ENCODE results near the gene PLPPR4. TPM values are rescaled to one million over a fixed set of nuclear protein-coding genes. Genes with fewer than 3 reads are reported as not detected.

The PLPPR4 gene
- total and polyA plus RNA-seq, 2 experiments from 2014 or later: 0.99 to 2.3 TPM

DNA sequence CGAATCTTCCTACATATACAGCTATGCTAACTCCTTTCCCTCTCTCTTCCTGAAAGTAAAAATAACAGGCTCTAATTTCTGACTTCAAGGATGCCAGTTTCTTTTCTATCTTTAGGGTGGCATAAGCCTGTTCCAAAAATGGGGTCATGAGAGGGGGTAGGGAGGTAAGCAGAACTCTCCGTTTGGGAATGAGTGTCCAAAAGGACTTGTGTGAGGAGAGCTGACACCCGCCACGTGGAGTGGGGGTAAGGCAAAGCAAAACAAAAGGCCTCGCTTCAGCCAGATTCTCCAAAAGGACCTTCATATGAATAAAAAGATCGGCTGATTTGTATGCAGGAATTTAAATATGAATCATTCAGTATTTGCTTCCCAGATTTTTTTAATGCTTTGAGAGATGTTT lies 28.6 kb downstream of the PLPPR4 start:
- peaks cover 7% of the 10 kb centered on the region for H3K4me1 ChIP-seq (ENCODE audit: insufficient read depth)
- H3K36me3 ChIP-seq (ENCODE audit: insufficient read depth): no peaks in the 10 kb centered on the region
- peaks cover 6% of the 10 kb centered on the region; the same call in 2 of the 3 replicates for H3K4me1 Mint-ChIP-seq
- H4K20me1 ChIP-seq (replicated peaks; ENCODE audit: insufficient read depth): no peaks in the 10 kb centered on the region
- TF ChIP-seq CTCF (conservative IDR thresholded peaks at IDR 0.05; ENCODE audit: low read depth in 2 of 2) (no peak), POLR2AphosphoS5 (IDR thresholded peaks at IDR 0.05; ENCODE audit: low read depth) (no peak), JUNB (IDR thresholded peaks at IDR 0.05; ENCODE audit: unreplicated experiment) (no peak), ZNF114 (CRISPR knock-in tag; IDR thresholded peaks at IDR 0.05) (no peak), EZH2phosphoT487 (IDR thresholded peaks at IDR 0.05; ENCODE audit: unreplicated experiment) (no peak), STAT1 (IDR thresholded peaks at IDR 0.05; ENCODE audit: unreplicated experiment) (no peak), EZH2 (IDR thresholded peaks at IDR 0.05; ENCODE audit: low read depth, unreplicated experiment) (no peak), NANOG (IDR thresholded peaks at IDR 0.05; ENCODE audit: borderline replicate concordance) (no peak), CREB1 (CRISPR knock-in tag; IDR thresholded peaks at IDR 0.05; ENCODE audit: low read depth) (no peak), ETS1 (IDR thresholded peaks at IDR 0.05) (no peak), ZNF331 (CRISPR knock-in tag; IDR thresholded peaks at IDR 0.05; ENCODE audit: low read depth) (no peak)
- TF ChIP-seq, protein P1, sequence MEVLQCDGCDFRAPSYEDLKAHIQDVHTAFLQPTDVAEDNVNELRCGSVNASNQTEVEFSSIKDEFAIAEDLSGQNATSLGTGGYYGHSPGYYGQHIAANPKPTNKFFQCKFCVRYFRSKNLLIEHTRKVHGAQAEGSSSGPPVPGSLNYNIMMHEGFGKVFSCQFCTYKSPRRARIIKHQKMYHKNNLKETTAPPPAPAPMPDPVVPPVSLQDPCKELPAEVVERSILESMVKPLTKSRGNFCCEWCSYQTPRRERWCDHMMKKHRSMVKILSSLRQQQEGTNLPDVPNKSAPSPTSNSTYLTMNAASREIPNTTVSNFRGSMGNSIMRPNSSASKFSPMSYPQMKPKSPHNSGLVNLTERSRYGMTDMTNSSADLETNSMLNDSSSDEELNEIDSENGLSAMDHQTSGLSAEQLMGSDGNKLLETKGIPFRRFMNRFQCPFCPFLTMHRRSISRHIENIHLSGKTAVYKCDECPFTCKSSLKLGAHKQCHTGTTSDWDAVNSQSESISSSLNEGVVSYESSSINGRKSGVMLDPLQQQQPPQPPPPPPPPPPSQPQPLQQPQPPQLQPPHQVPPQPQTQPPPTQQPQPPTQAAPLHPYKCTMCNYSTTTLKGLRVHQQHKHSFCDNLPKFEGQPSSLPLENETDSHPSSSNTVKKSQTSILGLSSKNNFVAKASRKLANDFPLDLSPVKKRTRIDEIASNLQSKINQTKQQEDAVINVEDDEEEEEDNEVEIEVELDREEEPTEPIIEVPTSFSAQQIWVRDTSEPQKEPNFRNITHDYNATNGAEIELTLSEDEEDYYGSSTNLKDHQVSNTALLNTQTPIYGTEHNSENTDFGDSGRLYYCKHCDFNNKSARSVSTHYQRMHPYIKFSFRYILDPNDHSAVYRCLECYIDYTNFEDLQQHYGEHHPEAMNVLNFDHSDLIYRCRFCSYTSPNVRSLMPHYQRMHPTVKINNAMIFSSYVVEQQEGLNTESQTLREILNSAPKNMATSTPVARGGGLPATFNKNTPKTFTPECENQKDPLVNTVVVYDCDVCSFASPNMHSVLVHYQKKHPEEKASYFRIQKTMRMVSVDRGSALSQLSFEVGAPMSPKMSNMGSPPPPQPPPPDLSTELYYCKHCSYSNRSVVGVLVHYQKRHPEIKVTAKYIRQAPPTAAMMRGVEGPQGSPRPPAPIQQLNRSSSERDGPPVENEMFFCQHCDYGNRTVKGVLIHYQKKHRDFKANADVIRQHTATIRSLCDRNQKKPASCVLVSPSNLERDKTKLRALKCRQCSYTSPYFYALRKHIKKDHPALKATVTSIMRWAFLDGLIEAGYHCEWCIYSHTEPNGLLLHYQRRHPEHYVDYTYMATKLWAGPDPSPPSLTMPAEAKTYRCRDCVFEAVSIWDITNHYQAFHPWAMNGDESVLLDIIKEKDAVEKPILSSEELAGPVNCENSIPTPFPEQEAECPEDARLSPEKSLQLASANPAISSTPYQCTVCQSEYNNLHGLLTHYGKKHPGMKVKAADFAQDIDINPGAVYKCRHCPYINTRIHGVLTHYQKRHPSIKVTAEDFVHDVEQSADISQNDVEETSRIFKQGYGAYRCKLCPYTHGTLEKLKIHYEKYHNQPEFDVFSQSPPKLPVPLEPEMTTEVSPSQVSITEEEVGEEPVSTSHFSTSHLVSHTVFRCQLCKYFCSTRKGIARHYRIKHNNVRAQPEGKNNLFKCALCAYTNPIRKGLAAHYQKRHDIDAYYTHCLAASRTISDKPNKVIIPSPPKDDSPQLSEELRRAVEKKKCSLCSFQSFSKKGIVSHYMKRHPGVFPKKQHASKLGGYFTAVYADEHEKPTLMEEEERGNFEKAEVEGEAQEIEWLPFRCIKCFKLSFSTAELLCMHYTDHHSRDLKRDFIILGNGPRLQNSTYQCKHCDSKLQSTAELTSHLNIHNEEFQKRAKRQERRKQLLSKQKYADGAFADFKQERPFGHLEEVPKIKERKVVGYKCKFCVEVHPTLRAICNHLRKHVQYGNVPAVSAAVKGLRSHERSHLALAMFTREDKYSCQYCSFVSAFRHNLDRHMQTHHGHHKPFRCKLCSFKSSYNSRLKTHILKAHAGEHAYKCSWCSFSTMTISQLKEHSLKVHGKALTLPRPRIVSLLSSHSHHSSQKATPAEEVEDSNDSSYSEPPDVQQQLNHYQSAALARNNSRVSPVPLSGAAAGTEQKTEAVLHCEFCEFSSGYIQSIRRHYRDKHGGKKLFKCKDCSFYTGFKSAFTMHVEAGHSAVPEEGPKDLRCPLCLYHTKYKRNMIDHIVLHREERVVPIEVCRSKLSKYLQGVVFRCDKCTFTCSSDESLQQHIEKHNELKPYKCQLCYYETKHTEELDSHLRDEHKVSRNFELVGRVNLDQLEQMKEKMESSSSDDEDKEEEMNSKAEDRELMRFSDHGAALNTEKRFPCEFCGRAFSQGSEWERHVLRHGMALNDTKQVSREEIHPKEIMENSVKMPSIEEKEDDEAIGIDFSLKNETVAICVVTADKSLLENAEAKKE (CRISPR knock-in tag; IDR thresholded peaks at IDR 0.05): no peak
- TF ChIP-seq, protein P2, sequence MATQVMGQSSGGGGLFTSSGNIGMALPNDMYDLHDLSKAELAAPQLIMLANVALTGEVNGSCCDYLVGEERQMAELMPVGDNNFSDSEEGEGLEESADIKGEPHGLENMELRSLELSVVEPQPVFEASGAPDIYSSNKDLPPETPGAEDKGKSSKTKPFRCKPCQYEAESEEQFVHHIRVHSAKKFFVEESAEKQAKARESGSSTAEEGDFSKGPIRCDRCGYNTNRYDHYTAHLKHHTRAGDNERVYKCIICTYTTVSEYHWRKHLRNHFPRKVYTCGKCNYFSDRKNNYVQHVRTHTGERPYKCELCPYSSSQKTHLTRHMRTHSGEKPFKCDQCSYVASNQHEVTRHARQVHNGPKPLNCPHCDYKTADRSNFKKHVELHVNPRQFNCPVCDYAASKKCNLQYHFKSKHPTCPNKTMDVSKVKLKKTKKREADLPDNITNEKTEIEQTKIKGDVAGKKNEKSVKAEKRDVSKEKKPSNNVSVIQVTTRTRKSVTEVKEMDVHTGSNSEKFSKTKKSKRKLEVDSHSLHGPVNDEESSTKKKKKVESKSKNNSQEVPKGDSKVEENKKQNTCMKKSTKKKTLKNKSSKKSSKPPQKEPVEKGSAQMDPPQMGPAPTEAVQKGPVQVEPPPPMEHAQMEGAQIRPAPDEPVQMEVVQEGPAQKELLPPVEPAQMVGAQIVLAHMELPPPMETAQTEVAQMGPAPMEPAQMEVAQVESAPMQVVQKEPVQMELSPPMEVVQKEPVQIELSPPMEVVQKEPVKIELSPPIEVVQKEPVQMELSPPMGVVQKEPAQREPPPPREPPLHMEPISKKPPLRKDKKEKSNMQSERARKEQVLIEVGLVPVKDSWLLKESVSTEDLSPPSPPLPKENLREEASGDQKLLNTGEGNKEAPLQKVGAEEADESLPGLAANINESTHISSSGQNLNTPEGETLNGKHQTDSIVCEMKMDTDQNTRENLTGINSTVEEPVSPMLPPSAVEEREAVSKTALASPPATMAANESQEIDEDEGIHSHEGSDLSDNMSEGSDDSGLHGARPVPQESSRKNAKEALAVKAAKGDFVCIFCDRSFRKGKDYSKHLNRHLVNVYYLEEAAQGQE (IDR thresholded peaks at IDR 0.05; ENCODE audit: unreplicated experiment): no peak
- peak overlapping the region; percentile 24; the same call in 1 of the 2 replicates for H3K27ac Mint-ChIP-seq
- no peak overlapping the region for H3K27ac ChIP-seq (ENCODE audit: low read depth)
- peak overlapping the region; percentile 60 for H3K4me2 ChIP-seq
- H3K9me2 ChIP-seq (ENCODE audit: insufficient read depth): no peaks in the 10 kb centered on the region
- H2AFZ ChIP-seq: peak overlapping the region; percentile 85
- ATAC-seq (no peak), DNase-seq (ENCODE audit: low spot score) (no peak)
- no peak overlapping the region for H3K4me3 Mint-ChIP-seq
- H3K9me3 Mint-ChIP-seq: peaks cover 7% of the 10 kb centered on the region; the same call in 2 of the 3 replicates
- H3K27me3 ChIP-seq (ENCODE audit: insufficient read depth): no peaks in the 10 kb centered on the region
- H3K27me3 Mint-ChIP-seq (ENCODE audit: insufficient read depth, low read depth, poor library complexity): no peaks in the 10 kb centered on the region
- no peaks in the 10 kb centered on the region for H3F3A ChIP-seq (replicated peaks; ENCODE audit: low read depth)
- peaks cover 16% of the 10 kb centered on the region; the same call in 2 of the 3 replicates for H3K36me3 Mint-ChIP-seq (ENCODE audit: low read depth)
- H3K4me3 ChIP-seq: no peak overlapping the region
- no peaks in the 10 kb centered on the region for H3K79me2 ChIP-seq (replicated peaks; ENCODE audit: insufficient read depth)

All from GM23338 (cell line).